ENCODE measurements around the gene LRRC28.

LRRC28 gene

DNA sequence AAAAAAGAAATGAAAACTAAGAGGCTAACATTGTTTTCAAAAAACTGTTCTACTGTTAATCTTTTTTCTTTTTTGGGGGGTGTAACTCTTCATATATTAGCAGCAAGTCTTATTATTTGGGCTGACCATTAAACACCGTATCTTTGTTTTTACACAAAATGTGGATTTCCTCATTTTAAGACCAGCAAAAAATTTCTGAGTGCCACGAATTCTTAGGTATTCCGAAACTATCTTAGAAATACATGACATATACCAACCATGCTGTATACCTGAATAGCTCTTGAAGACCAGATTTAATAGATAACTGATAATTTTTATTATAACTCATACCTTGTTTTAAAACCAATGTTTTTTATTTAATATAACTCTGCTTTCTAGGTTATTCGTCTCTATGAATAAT is 1.3 kb upstream of the LRRC28 start:
- DNase-seq: no peak

DNA sequence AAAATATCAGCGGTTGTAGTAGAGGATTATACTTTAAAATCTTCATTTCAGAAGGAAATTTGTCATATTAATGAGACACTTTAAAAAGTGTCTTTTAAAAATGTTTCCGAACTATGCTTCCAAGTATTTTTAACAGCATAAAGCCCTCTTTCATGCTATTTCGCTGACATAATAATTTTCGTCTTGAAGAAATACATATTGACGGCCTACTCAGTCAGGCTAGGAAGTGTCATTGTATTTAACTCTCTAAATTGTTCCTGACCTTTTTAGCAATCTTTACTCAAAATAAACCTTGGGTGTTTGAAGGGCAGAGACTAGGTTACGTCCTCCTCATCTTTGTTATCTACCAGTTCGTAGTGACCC is 806 bp upstream of the LRRC28 start:
- no peak for DNase-seq

DNA sequence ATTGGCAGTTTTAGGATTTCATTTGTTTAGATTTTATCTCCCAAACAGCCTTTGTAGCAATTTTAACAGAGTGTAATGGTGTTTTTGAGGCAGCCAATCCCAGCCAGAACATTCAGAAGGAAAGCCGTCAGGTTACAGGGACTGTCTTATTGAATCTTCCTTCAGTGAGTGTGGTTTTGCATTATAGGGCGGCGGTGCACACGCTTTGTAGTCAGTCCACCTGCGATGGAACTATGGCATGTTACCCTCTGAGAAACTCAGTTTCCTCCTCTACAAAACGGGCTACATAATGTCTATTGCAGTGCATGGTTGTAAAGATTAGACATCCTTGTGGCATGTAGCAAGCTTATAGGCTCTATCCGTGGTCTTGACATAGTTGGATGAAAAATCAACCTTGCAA is 1.0 kb downstream of the LRRC28 start:
- no peak for DNase-seq

DNA sequence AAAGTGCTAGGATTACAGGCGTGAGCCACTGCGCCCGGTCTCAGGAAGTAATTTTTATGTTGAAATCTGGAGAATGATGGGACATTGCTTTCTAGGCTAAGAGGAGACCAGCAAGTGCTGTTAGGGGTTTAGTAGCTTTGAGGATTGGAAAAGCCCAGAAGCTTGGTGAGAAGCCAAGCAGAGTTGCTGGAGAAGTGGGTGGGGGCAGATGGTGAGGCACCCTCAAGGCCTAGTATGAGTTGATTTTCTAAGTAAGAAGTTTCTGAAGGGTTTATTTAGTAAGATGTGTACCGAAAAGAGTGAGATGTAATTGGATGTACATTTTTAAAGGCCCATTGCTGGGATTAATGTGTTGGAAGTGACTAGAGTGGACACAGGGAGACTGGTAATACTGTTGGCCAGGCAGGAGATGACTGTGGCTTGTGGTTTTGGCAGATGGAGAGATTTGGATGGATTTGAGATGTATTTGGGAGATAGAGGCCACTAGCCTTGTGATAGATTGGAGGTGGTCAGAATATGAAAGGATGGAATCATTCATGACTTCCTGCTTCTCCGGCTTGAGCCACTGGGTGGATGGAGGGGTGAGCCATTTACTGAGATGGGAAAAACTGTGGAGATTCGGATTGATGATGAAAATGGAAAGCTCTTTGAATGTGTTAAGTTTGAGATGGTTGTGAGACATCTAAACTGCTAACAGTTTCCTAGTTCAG is 2.3 kb downstream of the LRRC28 start:
- no peak for DNase-seq

DNA sequence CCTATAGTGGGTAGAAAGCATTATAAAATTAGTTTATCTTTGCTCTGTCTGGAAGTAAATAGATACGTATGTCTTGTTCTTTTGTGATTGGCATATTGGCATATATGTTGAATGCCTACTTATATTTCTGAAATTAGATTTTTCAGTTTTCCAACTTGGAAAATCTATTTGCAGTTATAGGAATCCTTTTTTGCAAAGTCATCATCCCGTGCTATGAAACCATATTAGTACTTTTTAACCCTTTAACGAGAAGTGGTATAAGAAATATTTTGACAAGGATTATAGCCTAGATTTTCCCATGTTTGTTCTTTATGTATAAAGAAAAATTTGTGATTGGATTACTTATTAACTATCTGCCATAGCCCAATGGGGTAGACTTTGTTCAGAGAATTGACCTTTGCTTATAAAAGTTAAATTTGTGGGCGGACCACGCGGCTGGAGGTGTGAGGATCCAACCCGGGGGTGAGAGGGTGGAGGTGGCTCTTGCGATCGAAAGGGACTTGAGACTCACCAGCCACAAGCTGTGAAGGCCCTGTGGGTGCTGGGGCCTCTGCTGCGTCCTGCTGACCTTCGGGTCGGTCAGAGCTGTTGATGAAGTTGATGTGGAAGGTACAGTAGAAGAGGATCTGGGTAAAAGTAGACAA is 5.9 kb downstream of the LRRC28 start:
- DNase-seq: no peak

DNA sequence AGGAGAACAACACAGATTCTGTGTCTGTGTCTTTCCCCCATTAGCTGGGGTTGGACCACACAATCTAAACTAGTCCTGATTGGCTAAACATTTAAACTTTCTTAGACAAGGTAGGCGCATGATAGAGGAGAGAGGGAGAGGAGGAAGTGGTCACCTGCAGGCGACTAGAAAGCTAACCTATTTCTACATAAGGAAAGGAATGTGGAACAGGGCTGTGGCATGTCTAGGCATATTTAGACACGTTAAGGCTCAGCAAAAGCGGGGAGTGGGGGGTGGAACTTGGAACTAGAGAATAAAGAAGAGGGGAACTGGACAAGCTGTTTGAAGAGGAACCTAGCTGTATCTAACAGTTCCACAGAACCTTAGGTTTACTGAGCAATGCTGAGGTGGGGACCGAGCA is 12.8 kb downstream of the LRRC28 start:
- DNase-seq: no peak

DNA sequence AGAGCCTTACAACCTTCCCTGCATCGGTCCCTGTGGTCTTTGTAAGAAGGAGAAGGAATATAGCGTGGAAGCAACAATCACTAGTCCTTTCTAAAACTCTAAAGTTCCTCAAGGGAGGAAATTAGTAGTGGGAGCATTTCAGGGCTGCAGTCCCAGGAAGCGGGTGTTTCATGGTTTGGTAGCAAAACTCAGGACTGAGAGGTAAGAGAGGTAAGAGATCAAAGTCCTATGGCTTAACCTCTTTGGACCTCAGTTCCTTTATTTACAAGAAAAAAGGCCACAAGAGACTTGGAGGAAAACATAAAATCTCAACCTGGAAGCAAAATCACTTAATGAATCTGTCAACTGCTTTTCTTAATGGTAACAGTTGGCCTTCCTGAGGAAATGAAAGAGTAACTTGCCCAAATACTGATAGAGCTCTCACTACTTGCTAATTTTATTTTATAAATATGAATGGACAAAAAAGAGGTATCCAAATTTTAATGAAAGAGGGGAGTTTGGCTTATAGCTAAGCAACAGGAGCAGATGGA is 14.3 kb downstream of the LRRC28 start:
- DNase-seq: no peak

DNA sequence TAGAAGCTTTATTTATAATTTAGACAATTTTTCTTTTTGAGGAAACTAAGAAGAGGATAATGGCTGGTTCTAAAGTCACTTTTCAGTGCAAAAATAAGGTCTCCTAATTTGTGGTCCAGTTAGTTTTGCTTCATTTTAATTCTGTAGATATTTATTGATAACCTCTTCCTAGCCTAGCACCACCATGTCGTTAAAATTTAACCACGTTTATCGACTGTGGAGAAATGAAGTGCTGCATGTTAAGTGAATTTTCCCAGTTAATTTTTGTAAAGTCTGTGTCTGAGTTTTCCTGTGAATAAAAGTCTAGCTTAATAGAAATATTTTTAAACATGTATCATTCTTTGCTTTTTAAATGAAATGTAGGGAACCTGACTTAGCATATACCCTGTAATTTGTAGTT is 16.7 kb downstream of the LRRC28 start:
- DNase-seq: no peak

DNA sequence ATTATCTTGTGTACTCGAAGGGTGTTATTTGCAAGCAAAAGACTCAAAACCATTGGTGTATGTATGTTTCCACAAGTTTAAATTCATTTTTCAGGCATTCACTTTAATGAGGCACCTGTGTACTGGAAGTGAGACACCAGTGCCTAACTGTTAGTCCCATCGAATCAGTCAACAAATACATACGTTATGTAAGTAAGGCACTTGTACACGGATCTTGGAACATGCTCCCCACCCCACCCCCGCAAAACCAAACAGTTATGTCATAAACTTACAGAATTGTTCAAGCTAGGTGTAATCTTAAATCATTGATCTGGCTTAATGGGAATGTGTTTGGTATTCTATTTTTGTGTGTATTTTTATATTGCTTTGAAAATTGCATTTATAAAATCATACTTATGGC is 17.1 kb downstream of the LRRC28 start:
- no peak for DNase-seq

DNA sequence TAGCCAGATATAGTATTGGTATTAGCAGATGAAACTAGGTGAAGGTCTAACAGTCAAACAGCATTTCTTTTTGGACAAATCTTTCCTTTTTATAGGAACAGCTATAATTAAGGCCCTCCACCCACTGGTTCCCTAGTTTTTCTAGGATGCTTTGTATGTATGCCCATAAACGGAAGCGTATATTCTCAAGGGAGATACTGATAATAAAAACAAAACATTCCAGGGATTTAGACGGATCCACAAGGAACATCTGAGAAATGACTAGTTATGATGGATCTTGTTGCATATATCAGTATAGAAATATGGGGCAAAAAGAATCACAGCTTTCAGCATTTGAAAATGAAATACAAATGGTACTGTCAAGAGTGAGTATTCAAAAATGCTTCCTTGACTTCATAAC is 22.5 kb downstream of the LRRC28 start:
- DNase-seq: no peak

DNA sequence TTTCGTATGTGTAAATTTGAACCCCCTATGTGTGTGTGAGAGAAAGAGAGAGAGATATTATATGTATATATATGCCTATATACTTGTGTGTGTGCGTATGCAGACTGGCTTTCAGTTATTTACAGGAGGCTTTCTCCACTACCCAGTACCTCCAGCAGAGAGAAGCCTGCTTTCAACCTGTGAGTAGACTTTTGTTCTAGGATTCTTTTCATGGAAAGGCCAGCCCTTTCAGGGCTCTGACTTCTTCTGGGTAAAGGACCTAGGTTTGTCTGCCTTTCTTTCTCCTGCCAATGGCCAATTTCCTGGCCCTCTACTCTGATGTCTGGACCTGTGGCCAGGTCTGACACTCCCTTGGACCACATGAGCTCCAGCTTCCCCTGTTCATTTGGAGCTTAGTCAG is 23.8 kb downstream of the LRRC28 start:
- DNase-seq: no peak

DNA sequence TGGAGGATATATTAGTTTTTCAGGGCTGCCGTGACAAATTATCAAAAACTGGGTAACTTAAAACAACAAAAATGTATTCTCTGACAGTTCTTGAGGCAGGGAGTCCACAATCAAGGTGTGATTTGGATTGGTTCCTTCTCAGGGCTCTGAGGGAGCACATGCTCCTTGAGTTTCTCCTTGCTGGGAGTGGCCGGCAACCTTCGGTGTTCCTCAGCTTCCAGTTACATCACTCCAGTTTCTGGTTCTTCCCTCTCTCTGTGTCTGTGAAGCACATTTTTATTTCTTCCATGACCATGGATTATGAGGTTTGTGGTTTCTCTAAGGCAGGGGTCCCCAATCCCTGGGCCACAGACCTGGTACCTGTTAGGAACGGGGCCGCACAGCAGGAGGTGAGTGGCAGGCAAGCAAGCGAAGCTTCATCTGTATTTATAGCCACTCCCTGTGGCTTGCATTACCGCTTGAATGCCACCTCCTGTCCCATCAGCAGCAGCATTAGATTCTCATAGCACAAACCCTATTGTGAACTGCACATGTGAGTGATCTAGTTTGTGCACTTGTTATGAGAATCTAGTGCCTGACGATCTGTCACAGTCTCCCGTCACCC is 24.3 kb downstream of the LRRC28 start:
- no peak for DNase-seq

DNA sequence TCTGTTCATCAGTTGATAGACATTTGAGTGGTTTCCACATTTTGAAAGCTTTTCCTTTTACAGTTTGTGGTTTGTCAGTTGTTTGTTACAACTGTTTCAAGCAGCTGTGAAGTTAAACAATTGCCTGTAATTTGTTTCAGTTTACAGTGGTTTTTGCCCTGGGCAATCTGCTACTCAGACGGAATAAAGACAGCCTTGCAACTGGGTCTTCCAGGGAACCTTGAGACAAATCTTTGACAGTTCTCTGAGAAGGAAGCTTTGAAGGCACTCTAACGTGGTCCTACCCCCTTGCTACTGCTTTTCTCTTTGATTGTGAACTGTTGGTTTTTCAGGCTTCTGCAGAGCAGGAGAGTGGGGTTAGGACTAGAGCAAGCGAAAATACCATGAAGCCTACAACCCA is 28.0 kb downstream of the LRRC28 start:
- no peak for DNase-seq

DNA sequence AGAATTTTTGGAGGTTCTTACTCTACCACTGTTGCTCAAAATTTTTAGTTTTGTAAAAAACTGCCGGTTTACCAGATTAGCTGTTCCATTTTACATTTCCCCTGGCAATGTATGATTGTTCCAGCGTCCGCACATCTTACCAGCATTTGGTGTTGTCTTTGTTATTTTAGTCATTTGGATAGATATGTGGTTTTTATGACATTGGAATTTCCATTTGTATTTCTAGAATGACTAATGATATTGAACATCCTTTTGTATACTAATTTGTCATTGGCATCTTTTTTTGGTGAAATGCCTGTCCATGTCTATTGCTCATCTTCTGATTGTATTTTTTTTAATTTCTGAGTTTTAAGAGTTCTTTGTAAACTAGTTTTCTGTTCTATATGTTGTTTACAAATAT is 28.5 kb downstream of the LRRC28 start:
- no peak for DNase-seq

DNA sequence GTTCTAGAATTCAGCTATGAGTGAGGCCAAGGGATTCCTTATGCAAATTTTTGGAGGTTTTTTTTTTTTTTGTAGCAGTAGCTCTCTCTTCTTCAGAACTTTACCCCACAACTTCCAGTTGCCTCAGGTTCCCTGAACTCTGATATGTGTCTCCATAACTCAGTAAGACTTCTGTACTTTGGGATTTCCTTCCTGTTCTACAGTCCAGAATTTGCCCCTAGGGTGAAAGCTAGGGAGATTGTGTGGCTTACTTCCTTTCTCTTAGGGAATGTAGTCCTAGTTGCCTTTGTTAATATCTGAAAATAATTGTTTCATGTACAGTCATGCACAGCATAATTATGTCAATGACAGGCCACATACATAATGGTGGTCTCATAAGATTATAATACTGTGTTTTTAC is 30.8 kb downstream of the LRRC28 start:
- no peak for DNase-seq

DNA sequence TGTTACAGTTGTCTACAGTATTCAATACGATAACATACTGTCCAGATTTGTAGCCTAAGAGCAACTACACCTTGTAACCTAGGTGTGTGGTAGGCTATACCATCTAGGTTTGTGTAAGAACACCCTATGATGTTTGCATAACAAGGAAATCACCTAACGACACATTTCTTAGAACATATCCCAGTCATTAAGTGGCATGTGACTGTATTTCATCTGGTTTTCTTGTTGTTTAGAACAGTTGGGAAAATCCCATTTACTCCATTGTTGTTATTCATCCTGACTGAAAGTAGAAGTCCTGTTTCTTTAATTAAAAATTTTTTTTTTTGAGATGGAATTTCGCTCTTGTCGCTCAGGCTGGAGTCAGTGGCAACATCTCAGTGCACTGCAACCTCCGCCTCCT is 31.3 kb downstream of the LRRC28 start:
- no peak for DNase-seq

DNA sequence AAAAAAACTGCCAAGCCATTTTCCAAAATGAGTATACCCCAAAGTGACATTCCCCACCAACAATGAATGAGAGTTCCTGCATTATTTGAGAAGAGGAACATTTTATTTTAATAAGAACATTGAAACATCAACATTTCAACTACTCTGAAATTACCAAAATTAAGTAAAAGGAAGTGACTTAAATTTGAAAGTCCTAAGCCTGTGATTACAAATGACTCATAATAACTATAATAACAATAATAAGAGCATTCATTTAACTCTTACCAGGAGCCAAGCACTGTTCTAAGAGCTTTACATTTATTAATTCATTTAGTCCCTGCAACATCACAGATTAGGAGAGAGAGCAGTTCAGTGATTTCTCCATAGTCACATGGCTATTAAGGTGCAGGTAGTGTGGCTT is 32.4 kb downstream of the LRRC28 start:
- no peak for DNase-seq

DNA sequence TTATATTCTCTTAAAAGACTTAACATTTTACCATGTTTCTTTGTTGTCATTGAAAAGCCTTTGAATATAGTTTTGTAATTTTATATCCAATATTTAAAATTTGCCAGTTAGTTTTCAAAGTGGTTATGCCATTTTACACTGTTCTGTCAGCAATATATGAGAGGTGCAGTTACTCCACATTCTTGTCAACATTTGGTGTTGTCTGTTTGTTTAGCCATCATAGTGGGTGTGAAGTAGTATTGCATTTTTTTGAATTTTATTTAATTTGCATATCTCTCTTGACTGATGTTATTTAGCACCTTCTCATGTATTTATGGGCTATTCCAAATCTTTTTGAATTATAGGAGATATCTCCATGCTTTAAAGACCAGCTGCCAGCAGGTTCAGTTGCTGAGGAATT is 40.4 kb downstream of the LRRC28 start:
- DNase-seq: no peak

DNA sequence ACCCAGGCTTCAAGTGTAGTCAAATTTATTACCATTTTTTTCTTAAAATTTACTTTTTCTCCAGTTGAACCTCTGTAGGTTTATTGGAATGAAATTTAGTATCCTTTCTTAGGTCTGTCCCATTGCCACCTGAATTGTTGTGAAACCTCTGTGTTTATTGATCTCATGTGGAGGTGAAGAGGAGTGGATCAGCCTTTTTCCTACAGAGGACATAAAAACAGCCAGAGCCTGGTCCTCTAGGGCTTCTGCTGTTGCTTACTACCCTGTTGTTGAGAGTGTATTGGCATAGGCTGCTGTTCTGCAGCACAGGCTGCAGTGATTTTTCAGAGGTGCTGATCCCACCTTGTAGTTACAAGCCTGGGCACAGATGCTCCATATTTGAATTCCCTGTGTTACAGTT is 44.6 kb downstream of the LRRC28 start:
- no peak for DNase-seq

DNA sequence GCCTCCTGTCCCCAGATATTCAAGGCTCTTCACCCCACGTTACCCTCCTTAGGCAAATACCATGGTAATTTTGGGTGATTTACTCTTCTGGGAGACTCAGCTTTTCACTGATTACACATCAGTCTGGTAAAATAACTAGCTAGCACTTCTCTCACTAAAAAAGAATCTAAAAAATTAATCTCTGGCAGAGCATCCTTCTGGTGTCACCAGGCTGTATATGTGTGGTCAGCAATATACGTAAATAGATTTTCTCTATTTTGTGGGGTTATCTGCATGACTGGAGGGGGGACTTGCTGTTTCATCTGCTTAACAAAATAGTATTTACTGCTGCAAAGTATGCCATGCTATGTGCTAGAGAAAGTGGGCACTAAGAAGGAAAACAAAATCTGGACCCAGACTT is 45.1 kb downstream of the LRRC28 start:
- no peak for DNase-seq

DNA sequence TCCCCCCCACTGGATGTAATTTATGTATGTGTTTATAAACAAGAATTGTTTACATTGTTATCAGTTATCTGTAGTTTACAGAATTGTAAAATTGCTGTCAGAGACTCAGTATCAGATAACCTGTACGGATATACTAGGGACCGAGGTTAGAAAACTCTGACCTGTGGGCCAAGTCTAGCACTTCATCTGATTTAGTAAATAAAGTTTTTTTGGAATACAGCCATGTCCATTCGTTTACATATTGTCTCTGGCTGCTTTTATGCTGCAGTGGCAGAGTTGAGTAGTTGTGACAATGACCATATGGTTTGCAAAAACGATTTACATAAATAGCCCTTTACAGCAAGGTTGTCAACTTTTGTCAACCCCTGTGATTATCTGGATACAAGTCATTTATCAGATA is 52.6 kb downstream of the LRRC28 start:
- DNase-seq: no peak

DNA sequence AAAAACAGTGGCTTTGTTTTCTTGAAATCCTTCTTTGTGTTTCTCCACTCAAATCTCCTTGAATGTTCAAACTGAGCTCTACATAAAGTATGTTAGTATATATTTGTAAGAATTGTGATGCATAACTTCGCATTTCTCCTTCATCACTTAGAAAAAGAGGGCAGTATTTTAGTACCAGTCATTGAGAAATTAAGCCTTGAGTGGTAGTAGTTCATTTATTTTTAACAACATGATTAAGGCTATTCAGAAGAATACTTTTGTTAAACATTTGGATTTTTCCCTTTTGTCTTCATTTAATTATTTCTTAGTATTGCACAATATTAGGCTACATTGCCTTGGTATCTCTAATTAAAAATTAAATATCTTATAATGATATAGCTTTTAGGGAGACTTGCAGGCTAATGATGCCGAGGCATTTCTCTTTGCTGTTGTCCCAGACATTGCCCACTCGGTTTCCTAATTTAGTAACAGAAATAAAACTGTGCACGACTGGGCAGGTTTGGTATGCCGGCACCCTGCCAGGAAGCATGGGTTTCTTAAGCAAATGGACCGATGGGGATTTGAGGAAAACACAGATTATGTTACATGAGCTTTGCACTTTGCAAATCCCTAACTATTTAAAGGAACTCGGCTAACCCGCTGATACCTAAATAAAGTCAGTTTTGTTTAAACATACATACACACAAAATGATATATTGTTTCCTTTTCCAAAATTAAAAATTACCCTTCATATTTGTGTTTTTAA is 54.7 kb downstream of the LRRC28 start:
- DNase-seq: no peak

DNA sequence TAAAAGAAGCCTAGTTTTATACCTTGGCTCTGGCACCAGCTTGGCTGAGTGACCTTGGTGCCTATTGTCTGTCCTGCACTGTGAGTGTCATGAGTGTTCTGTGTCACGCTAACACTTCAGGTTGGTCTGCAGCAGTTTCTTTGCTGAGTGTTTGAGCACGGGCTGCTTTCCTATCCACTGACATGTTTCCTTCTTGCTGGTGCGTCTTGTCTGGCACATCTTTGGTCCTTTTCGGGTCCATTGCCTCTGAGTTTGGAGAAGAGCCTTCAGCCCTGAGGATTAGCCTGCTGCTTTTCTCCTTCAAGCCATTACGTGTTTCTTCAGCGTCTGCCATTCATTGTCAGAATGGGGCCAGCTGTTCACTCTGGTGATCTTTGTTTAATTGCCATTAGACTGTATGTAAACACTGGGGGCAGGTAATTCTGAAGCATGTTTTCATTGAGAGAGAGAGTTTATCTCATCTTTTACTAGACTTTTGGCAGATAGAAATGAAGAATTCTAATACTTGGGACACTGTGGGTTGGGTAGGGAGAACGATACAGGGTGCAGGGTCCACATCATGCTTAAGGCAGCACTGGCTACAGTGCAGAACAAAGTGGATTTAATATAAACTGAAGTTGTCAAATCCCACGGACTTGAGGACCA is 55.5 kb downstream of the LRRC28 start:
- DNase-seq: no peak
